H1 (cell line): ENCODE measurements around the gene HIBADH. TPM values are rescaled to one million over a fixed set of nuclear protein-coding genes. Genes with fewer than 3 reads are reported as not detected.
A peak's percentile ranks its signal among the peaks of the same experiment; 100 is the strongest.

Source experiments
- CTCF ChIA-PET: fragments of 300-600 bp; sonication (Branson Sonifier 250); formaldehyde crosslinking; loops from one replicate; lab custom pipeline; 2021; ENCODE audit not compliant: partially characterized antibody; lab: Charles Lee
- POLR2A ChIA-PET: fragments of 300-600 bp; sonication (Branson Sonifier 250); formaldehyde crosslinking; loops from one replicate; lab custom pipeline; 2021; ENCODE audit warnings: inconsistent platforms; ENCODE audit not compliant: partially characterized antibody; lab: Charles Lee
- DNase-seq, 2 experiments: peaks; one replicate each; pipeline versions ENCODE4 v3.0.0 to v3.0.0-alpha.2; 2010 to 2022; ENCODE audit warnings: low spot score in 2 of 2, low read depth in 1 of 2, mixed read lengths in 1 of 2
- FAIRE-seq: peaks from 2 replicates; lab custom pipeline; 2011; peaks lifted over from hg19 to GRCh38; lab: Jason Lieb, UNC
- H2AFZ ChIP-seq: 2 replicates; pipeline ENCODE4 v1.8.1; 2012; ENCODE audit warnings: low read length, inconsistent platforms
- H2AK5ac ChIP-seq: 2 replicates; pipeline ENCODE4 v1.6.1; 2013; ENCODE audit warnings: low read depth, low read length
- H2BK120ac ChIP-seq: replicated peaks from 2 replicates; pipeline ENCODE3; 2013; ENCODE audit warnings: low read depth, low read length, inconsistent platforms
- H2BK12ac ChIP-seq: 2 replicates; pipeline ENCODE4 v1.6.1; 2013; ENCODE audit warnings: low read depth, low read length
- H2BK15ac ChIP-seq: 2 replicates; pipeline ENCODE4 v1.6.1; 2013; ENCODE audit warnings: low read length
- H2BK20ac ChIP-seq: 2 replicates; pipeline ENCODE4 v1.6.1; 2013; ENCODE audit warnings: low read length
- H2BK5ac ChIP-seq: 2 replicates; pipeline ENCODE4 v1.6.1; 2013; ENCODE audit warnings: low read depth, low read length
- H3K14ac ChIP-seq: 2 replicates; pipeline ENCODE4 v1.6.1; 2013; ENCODE audit warnings: inconsistent platforms; ENCODE audit not compliant: insufficient read length
- H3K18ac ChIP-seq: 2 replicates; pipeline ENCODE4 v1.6.1; 2013; ENCODE audit warnings: low read length; ENCODE audit errors: extremely low read depth
- H3K23ac ChIP-seq: 2 replicates; pipeline ENCODE4 v1.6.1; 2013; ENCODE audit warnings: inconsistent platforms; ENCODE audit not compliant: insufficient read length
- H3K23me2 ChIP-seq: 2 replicates; pipeline ENCODE4 v1.6.1; 2013; ENCODE audit warnings: low read depth, low read length
- H3K27ac ChIP-seq: 2 replicates; pipeline ENCODE4 v1.6.1; 2011; ENCODE audit warnings: low read depth, low read length, inconsistent platforms
- H3K27me3 ChIP-seq, 4 experiments: replicated peaks in 1 of 4; 1 replicate in 1 of 4; 2 replicates in 3 of 4; pipeline versions ENCODE4 v1.6.1 to v1.8.1; 2011 to 2013; ENCODE audit warnings: low read length in 3 of 4, mild to moderate bottlenecking in 3 of 4, inconsistent platforms in 2 of 4, mixed read lengths in 2 of 4, moderate library complexity in 1 of 4; ENCODE audit not compliant: control insufficient read depth in 3 of 4, insufficient read depth in 3 of 4; ENCODE audit errors: extremely low read depth in 1 of 4
- H3K36me3 ChIP-seq, 4 experiments: 2 replicates each; pipeline versions ENCODE4 v1.6.1 to v1.8.1; 2011 to 2013; ENCODE audit warnings: mild to moderate bottlenecking in 4 of 4, low read length in 3 of 4, moderate library complexity in 2 of 4, control low read depth in 1 of 4, inconsistent platforms in 1 of 4; ENCODE audit not compliant: insufficient read depth in 4 of 4, control insufficient read depth in 2 of 4
- H3K4ac ChIP-seq: replicated peaks from 2 replicates; pipeline ENCODE3; 2013; ENCODE audit warnings: low read length, low read depth, mixed read lengths, inconsistent platforms; ENCODE audit not compliant: insufficient read length
- H3K4me1 ChIP-seq, 4 experiments: replicated peaks in 1 of 4; 1 replicate in 1 of 4; 2 replicates in 3 of 4; pipeline versions ENCODE4 v1.6.1 to v1.8.1; 2011 to 2013; ENCODE audit warnings: low read length in 3 of 4, inconsistent platforms in 2 of 4, mixed read lengths in 1 of 4; ENCODE audit not compliant: insufficient read depth in 4 of 4, control insufficient read depth in 3 of 4
- H3K4me2 ChIP-seq, 2 experiments: 2 replicates each; pipeline versions ENCODE4 v1.6.1 to v1.8.1; 2011 to 2013; ENCODE audit warnings: low read depth in 2 of 2, low read length in 2 of 2, control low read depth in 1 of 2, inconsistent platforms in 1 of 2, mild to moderate bottlenecking in 1 of 2; ENCODE audit not compliant: insufficient read depth in 1 of 2
- H3K4me3 ChIP-seq, 4 experiments: fragments of 200-600, 300-600 bp in 1 of 4; sonication (generic), shearing (Covaris generic), sonication (Bioruptor Twin) in 1 of 4; 2 replicates each; pipeline versions ENCODE4 v1.5.1 to v1.8.1; 2011 to 2016; ENCODE audit warnings: low read length in 4 of 4, low read depth in 3 of 4, control low read depth in 2 of 4, inconsistent platforms in 2 of 4, mild to moderate bottlenecking in 2 of 4, mixed read lengths in 1 of 4, moderate library complexity in 1 of 4; ENCODE audit not compliant: insufficient read depth in 2 of 4; ENCODE audit errors: extremely low read depth in 1 of 4
- H3K56ac ChIP-seq: replicated peaks from 2 replicates; pipeline ENCODE3; 2013; ENCODE audit warnings: low read depth, mild to moderate bottlenecking, mixed read lengths, low read length, inconsistent platforms; ENCODE audit not compliant: insufficient read length
- H3K79me1 ChIP-seq: 2 replicates; pipeline ENCODE4 v1.6.1; 2013; ENCODE audit warnings: low read depth, low read length, control low read depth
- H3K79me2 ChIP-seq, 2 experiments: 2 replicates each; pipeline versions ENCODE4 v1.6.1 to v1.8.1; 2012 to 2013; ENCODE audit warnings: low read length in 2 of 2, mild to moderate bottlenecking in 2 of 2, inconsistent platforms in 1 of 2; ENCODE audit not compliant: insufficient read depth in 2 of 2, control insufficient read depth in 1 of 2
- H3K9ac ChIP-seq, 4 experiments: replicated peaks in 1 of 4; 1 replicate in 1 of 4; 2 replicates in 3 of 4; pipeline versions ENCODE4 v1.6.1 to v1.8.1; 2011 to 2013; ENCODE audit warnings: low read depth in 3 of 4, low read length in 3 of 4, control low read depth in 2 of 4, mild to moderate bottlenecking in 2 of 4, moderate library complexity in 2 of 4, inconsistent platforms in 1 of 4; ENCODE audit errors: extremely low read depth in 1 of 4
- H3K9me3 ChIP-seq, 2 experiments: 2 replicates each; pipeline versions ENCODE4 v1.6.1 to v1.8.1; 2012 to 2013; ENCODE audit warnings: mild to moderate bottlenecking in 2 of 2, moderate library complexity in 2 of 2, control low read depth in 1 of 2, inconsistent platforms in 1 of 2, low read depth in 1 of 2, low read length in 1 of 2, mixed read lengths in 1 of 2; ENCODE audit not compliant: insufficient read depth in 2 of 2
- H4K20me1 ChIP-seq, 2 experiments: replicated peaks in 1 of 2; 2 replicates each; pipeline versions ENCODE3 to v1.8.1; 2011 to 2013; ENCODE audit warnings: inconsistent platforms in 2 of 2, low read length in 2 of 2, mild to moderate bottlenecking in 1 of 2; ENCODE audit not compliant: insufficient read depth in 2 of 2, control insufficient read depth in 1 of 2
- H4K5ac ChIP-seq: 2 replicates; pipeline ENCODE4 v1.6.1; 2013; ENCODE audit warnings: low read length, low read depth, mixed read lengths, inconsistent platforms; ENCODE audit not compliant: insufficient read length
- H4K8ac ChIP-seq: 2 replicates; pipeline ENCODE4 v1.8.0; 2013; ENCODE audit warnings: mild to moderate bottlenecking, moderate library complexity, low read length, inconsistent platforms; ENCODE audit not compliant: insufficient read depth; ENCODE audit errors: extremely low read depth
- H4K91ac ChIP-seq: replicated peaks from 2 replicates; pipeline ENCODE3; 2013; ENCODE audit warnings: low read length, mixed read lengths, inconsistent platforms; ENCODE audit not compliant: insufficient read length
- BCL11A ChIP-seq, 2 experiments: IDR thresholded peaks; one replicate each; pipeline ENCODE4 v1.6.1; 2011; ENCODE audit warnings: low read depth in 2 of 2, low read length in 2 of 2, mild to moderate bottlenecking in 2 of 2
- GTF2F1 ChIP-seq: IDR thresholded peaks from 2 replicates; pipeline ENCODE4 v1.6.1; 2012; ENCODE audit warnings: low read depth, low read length, improper control_type of control experiment, borderline replicate concordance
- JUN ChIP-seq: IDR thresholded peaks from 2 replicates; pipeline ENCODE4 v1.6.1; 2011; ENCODE audit warnings: low read depth, mild to moderate bottlenecking, improper control_type of control experiment, low read length
- NRF1 ChIP-seq: IDR thresholded peaks from 2 replicates; pipeline ENCODE4 v1.6.1; 2011; ENCODE audit warnings: mild to moderate bottlenecking, low read depth, low read length, improper control_type of control experiment
- POU5F1 ChIP-seq: IDR thresholded peaks from 2 replicates; pipeline ENCODE4 v1.6.1; 2011; ENCODE audit warnings: low read depth, mild to moderate bottlenecking, low read length, moderate library complexity
- SP2 ChIP-seq: IDR thresholded peaks from 2 replicates; pipeline ENCODE4 v1.6.1; 2012; ENCODE audit warnings: mild to moderate bottlenecking, low read length, inconsistent platforms
- TBP ChIP-seq: IDR thresholded peaks from 2 replicates; pipeline ENCODE4 v1.6.1; 2011; ENCODE audit warnings: low read depth, low read length, improper control_type of control experiment
- TCF12 ChIP-seq: IDR thresholded peaks from 2 replicates; pipeline ENCODE4 v1.6.1; 2011; ENCODE audit warnings: low read depth, mild to moderate bottlenecking, low read length
- WGBS, 2 experiments: shearing (Covaris generic) in 1 of 2; methylation state at CpG; one replicate each; pipeline versions ENCODE4 v1.1.6 to v1.1.7; 2013 to 2015; ENCODE audit warnings: low lambda C conversion rate in 2 of 2, mixed read lengths in 2 of 2, inconsistent platforms in 1 of 2, low coverage in 1 of 2, missing lambda C conversion rate in 1 of 2; ENCODE audit not compliant: insufficient replicate concordance in 2 of 2, insufficient coverage in 1 of 2, insufficient read length in 1 of 2; ENCODE audit errors: extremely low coverage in 1 of 2, missing lambda C conversion rate in 1 of 2; 5-methylcytosine and 5-hydroxymethylcytosine counted together
- polyA plus RNA-seq, 7 experiments: library from polyadenylated mRNA; depleted of rRNA in 3 of 7; stranded (reverse) in 5 of 7; unstranded in 2 of 7; fragments of >200 nt in 5 of 7; fragments of 200-250 nt in 2 of 7; gene quantifications; 1 replicate in 5 of 7; 2 replicates in 1 of 7; 4 replicates in 1 of 7; pipeline versions ENCODE4 v1.2.1 to v1.2.3, GENCODE V29; 2011 to 2013; ENCODE audit warnings: missing spikeins in 2 of 7, mixed read lengths in 2 of 7
- total RNA-seq: library from RNA; stranded (reverse); fragmentation: NEBNext Ultra II Directional; extraction: Animal tissue kit (Norgen Biotek cat#: 25700); gene quantifications from 2 replicates; pipeline ENCODE4 v1.2.1, GENCODE V29; 2021

Gene HIBADH
- total and polyA plus RNA-seq, 2 of the 8 experiments (the other 6 are each of a cell fraction or from before 2014, with no cell fraction given) = 30.1 to 39.5 TPM

GRCh38 chr7:27670177-27670576, 7.5 kb upstream of the HIBADH start:
- no peak overlapping the region for H4K91ac ChIP-seq
- no peaks in the 10 kb centered on the region for H3K9me3 ChIP-seq
- H3K18ac ChIP-seq = no peak overlapping the region
- no peak for TF ChIP-seq TBP
- no peak for TF ChIP-seq GTF2F1
- no peak for TF ChIP-seq JUN
- no peak for TF ChIP-seq SP2
- TF ChIP-seq BCL11A (IDR thresholded peaks at IDR 0.05; ENCODE audit: low read depth in 2 of 2, low read length in 2 of 2) = no peak
- TF ChIP-seq TCF12 = no peak
- TF ChIP-seq NRF1 = no peak
- TF ChIP-seq POU5F1 = no peak
- 78% methylated on average over 2 of the region's 2 CpGs; no CpG with 5 or more reads in 1 of the 2 experiments for WGBS, 2 experiments
- no peak overlapping the region for H3K4me3 ChIP-seq
- no peak overlapping the region for H2BK20ac ChIP-seq
- no peaks in the 10 kb centered on the region for H3K4me1 ChIP-seq
- no peaks in the 10 kb centered on the region for H3K27me3 ChIP-seq
- H3K14ac ChIP-seq = no peak overlapping the region
- no peak overlapping the region for H3K9ac ChIP-seq
- ChIA-PET CTCF (no interaction called here), POLR2A (no interaction called here)
- no peak for FAIRE-seq
- H3K23me2 ChIP-seq = no peaks in the 10 kb centered on the region; the same call in 1 of the 2 replicates
- no peak overlapping the region for H2BK15ac ChIP-seq
- no peak overlapping the region for H3K27ac ChIP-seq
- H4K20me1 ChIP-seq = no peaks in the 10 kb centered on the region
- H2BK12ac ChIP-seq = no peak overlapping the region
- H2BK120ac ChIP-seq = no peak overlapping the region
- no peak overlapping the region for H4K8ac ChIP-seq
- H2AFZ ChIP-seq = 0 out of 2 replicates have a peak overlapping the region, but pooled peaks have one; percentile 76
- no peak overlapping the region for H3K23ac ChIP-seq
- DNase-seq = no peak
- no peak overlapping the region for H2AK5ac ChIP-seq
- no peaks in the 10 kb centered on the region for H3K36me3 ChIP-seq
- no peak overlapping the region for H3K4ac ChIP-seq
- H3K79me2 ChIP-seq = no peaks in the 10 kb centered on the region
- no peaks in the 10 kb centered on the region for H3K79me1 ChIP-seq
- no peak overlapping the region for H2BK5ac ChIP-seq
- H3K56ac ChIP-seq = no peak overlapping the region
- no peak overlapping the region for H3K4me2 ChIP-seq
- H4K5ac ChIP-seq = no peak overlapping the region
